GM21576 (cell line): ENCODE data around the gene HADHA.

ENCODE experiments used
- ATAC-seq: cut with Tn5 transposase; IDR thresholded peaks from one replicate; pipeline ENCODE4 v1.9.1; 2021; ENCODE audit warnings: mild to moderate bottlenecking, moderate library complexity; ENCODE audit not compliant: unreplicated experiment

Gene HADHA

GRCh38 chr2:26144953-26145680 is 99.3 kb downstream of the HADHA start:
- no peak for ATAC-seq

- ATAC-seq, result no peak
Observed at GRCh38 chr2:26144031-26144430, 100.4 kb downstream of the HADHA start.

- no peak for ATAC-seq
Observed at GRCh38 chr2:26141145-26141769, 103.2 kb downstream of the HADHA start.
